IPS DF 4.7 (cell line): ENCODE measurements around the gene ZNF521.

Source experiments
- DNase-seq: peaks from one replicate; pipeline ENCODE4 v3.0.0-alpha.2; 2013; ENCODE audit warnings: low spot score; ENCODE audit errors: extremely low read depth

Gene ZNF521

GRCh38 chr18:25132786-25133496 is 219.0 kb downstream of the ZNF521 start:
- DNase-seq, result no peak

- DNase-seq, result no peak
Observed at GRCh38 chr18:25126751-25127150, 225.2 kb downstream of the ZNF521 start.

GRCh38 chr18:25125680-25126079 is 226.3 kb downstream of the ZNF521 start:
- no peak for DNase-seq

DNA sequence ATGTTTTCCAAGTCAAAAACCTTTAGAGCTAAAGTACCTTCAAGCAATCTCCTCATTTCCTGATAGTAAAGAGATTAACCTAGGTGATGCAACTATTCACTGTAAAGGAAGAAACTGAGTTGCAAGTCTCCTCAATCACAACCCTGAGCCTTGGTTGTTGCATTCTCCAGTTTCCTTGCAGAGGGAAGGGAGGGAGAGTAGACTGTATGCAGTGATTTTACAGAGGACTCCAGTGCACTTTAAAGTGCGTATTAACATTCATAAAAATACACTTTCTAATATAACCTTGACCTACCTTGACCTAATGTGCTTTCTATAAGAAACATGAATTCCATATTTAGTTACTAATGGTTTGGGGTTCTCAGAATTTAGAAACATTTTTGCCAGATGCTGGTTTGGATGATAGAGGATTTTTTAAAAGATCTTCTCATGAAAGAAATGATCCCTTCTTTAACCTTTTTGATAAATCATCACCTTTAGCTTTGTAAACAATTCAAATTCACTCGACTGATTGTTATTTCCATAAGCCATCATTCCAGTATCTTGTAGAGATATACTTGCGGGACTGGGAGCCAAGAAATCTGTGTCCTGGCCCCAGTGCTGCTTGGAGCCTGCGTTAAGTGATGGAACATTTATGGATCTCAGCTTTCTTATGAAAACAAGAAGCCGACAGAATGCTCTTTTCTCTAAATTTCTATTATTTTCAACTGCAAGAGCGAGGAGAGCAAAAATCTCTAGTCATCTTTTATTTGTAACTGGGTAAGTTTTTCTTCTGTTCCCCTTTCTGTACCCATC is 228.3 kb downstream of the ZNF521 start:
- DNase-seq, result no peak

GRCh38 chr18:25121442-25121841 is 230.5 kb downstream of the ZNF521 start:
- no peak for DNase-seq

- DNase-seq, result no peak
Observed at GRCh38 chr18:25113566-25113965, 238.4 kb downstream of the ZNF521 start.

- DNase-seq, result no peak
Observed at GRCh38 chr18:25112821-25113434, 239.0 kb downstream of the ZNF521 start.

DNA sequence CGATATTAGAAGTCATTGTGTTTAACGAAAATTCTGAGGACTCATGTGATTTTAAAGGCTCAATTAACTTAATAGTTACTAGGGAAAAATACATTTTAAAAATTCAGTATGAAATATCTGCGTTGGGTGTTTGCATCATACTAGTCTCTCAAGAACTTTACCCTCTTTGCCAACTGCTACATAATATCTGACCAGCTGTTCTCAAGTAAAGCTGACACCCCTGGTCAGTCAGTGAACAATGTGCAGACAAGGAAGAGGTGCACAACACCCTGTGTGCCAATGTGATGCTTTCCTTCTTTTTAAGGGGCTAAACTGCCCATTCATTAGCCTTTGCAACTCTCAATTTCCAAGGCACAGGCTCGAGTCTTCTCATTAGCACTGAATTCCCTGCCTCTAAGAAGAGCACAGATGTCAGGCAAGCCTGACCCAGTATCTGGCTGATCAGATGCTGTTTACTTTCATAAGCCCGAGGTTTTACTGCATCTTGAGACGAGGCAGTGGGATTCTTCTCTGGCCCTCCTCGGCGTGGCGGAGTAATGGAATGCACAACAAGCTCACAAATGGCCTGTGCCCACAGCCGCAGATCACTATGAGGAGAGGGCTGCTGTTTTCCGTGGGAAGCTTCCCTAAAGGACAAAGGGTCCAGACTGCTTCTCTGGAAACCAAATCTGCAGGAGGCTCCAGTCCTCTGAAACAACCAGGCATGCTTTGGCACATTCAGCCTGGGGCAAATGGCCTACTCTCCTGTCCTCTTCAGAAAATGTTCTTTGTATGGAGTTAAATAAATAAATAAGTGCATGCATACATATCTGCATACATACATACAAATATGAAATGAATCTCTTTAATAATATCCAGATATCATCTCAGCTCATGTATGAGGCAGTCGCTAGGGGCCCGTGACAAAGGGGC is 240.3 kb downstream of the ZNF521 start:
- no peak for DNase-seq

DNA sequence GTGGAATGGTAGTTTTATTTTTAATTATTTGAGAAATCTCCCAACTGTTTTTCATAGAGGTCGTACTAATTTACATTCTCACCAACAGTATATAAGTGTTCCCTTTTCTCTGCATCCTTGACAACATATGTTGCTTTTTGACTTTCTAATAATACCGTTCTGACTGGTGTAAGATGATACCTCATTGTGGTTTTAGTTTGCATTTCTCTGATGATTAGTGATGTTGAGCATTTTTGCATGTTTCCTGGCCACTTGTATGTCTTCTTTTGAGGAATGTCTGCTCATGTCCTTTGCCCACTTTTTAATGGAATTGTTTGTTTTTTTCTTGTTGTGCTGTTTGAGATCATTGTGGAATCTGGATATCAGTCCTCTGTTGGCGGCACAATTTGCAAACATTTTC is 242.5 kb downstream of the ZNF521 start:
- no peak for DNase-seq

DNA sequence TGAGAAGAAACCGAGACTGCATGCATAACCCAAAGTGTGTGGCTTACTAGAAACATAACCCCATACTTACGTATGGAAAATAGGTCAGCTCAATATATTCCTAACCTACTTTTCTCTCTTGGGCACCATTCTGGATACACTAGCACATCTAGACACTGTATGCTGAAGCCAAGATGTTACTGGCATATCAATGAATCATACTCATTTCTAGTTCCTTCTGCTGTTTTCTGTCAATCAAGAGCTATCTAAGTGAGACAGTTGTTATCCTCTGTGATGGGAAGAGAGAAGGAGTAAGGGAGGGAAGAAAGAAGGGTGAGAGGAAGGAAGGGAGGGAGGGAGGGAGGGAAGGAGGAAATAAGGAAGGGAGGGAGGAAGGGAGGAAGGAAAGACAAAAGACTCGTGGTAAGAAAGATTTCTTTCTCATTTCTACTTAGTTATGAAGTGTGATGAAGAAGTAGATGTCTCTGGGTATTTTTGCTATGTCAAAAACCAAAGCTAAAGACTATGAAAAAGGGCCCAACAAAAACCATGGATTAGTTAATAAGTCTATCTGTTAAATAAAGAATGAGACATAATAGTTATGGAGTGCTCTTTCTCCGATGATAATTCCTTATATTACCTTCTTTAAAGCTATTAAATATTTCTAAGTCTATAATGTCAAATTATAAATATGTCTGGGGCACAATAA is 248.4 kb downstream of the ZNF521 start:
- no peak for DNase-seq

DNA sequence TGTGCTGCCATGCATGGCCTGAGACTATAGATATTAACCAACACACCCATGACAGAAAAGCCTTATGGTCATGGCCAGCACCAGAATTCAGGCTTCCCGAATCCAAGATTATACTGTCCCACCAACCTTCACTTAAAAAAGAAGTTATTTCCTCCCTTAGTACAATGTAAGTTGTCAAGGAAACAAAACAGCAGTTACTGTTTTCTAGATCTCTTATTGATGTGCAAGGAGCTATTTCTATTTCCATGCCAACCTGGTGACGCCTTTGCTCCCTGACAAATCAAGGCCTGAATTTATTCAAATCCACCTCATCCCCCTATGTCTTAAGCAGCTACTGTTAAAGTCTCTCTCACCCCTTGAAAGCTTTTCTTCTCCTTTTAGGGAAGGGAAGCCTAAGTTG is 249.3 kb downstream of the ZNF521 start:
- DNase-seq, result no peak

DNA sequence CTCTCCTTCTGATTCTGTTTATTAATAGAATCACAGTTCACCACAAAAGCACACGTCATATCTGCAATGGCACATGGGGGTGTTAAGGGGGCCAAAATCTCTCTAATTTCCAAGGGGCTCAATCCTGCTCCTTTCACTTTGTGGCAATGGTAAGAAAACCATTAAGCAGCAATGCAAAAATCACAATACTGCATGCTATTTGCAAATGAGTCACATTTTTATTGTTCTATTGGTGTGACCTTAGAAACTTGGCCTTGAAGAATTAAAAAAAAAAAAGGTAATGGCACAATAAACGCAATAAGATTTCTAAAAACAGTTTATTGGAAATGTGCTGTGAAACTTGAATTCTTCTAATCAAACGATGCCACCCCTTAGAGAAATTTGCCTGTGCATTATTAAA is 251.5 kb downstream of the ZNF521 start:
- DNase-seq, result no peak

DNA sequence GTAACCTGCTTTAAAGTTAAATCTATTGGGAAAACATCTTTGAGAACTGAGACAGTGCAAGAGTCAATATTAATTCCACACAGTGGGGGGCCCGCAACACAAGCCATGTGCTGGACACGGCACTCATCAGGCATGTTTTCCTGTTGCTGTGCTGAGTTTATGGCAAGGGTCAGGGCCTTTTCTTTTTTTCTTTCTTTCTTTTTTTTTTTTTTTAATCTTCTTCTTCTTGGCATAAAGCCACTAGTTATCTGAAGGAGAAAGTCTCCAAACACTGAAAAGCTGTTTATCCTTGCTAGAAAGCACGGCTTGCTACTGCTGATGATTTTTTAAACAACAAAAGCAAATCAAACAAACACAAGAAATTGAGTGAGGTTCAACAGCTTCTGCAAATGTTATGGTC is 252.1 kb downstream of the ZNF521 start:
- no peak for DNase-seq

DNA sequence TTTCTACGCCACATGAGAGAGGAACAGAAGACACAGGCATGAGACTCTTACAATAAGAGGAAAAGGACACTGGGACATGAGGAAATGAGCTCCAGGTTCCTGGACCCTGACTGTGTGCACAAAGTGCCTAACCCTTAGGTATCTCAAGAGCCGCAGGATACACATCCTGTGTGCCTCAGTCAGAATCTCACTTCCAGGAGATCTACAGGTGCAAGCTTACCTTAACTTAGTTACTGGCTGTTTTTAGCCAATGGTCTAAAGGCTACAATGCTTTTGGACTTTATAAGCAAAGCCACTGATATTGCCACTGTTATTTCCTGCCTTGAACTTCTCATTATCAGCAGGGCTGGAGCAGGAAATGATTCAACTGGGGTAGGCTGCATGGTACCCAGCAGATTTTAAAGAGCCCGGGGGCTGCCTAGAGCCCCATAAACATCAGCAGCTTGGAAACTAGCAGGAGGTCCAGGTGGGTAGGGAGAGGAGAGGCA is 254.4 kb downstream of the ZNF521 start:
- DNase-seq, result no peak

- DNase-seq, result no peak
Observed at GRCh38 chr18:25097057-25097456, 254.9 kb downstream of the ZNF521 start.

- no peak for DNase-seq
Observed at GRCh38 chr18:25093141-25093540, 258.8 kb downstream of the ZNF521 start.

- DNase-seq, result no peak
Observed at GRCh38 chr18:25089470-25089869, 262.5 kb downstream of the ZNF521 start.

- no peak for DNase-seq
Observed at GRCh38 chr18:25086876-25087275, 265.1 kb downstream of the ZNF521 start.

DNA sequence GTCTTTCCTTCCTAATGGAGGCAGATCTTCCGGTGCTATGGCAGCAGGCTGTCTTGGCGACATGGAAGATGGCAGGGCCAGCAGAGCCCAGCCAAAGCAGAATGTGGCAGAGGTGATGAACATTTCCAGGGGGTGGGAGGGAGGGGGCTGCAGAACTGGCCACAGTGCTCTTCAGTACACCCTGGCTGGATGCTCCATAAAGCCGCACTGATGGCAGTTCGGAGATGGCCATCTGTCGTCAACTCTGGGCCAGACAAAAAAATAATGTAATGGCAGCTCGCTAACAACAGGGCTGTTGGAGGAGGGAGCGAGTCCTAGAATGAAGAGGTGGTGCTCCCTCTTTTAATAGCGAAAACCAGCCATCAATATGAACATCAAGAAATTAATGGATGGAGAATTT is 271.0 kb downstream of the ZNF521 start:
- no peak for DNase-seq

DNA sequence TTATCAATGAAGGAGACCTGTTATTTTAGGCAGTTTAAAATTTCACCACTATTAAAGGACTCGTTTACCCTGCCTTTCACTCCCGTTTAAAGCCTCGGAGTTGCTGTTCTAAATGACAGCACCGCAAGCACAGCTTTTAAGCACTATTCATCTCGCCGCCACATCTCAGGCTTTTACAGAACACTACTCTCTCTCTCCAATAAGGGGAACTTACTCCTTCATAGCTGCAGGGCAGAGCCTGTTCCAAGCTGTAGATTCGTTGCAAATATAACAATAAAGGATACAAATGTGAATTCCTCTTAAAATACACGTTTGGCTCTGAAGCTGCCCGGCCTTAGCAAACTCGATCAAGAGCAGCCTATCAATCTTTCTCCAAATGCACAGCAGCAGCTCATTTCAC is 271.8 kb downstream of the ZNF521 start:
- DNase-seq, result no peak
